Stimulated activated CD4-positive, alpha-beta T cell treated with anti-CD3 and anti-CD28 coated beads, TNF-alpha, amount 100 ng/mL, for 24 hours (primary cell): Measurements from ENCODE around the gene PRR27.
"Not testable (repeated sequence)": the region's sequence is repeated elsewhere in the genome, so short reads cannot be mapped to it uniquely, and the experiment has no call there.

Experiments
- DNase-seq, 3 experiments: peaks; one replicate each; pipeline ENCODE4 v3.0.0-alpha.2; 2020; ENCODE audit warnings: low read depth in 3 of 3

PRR27 gene

DNA sequence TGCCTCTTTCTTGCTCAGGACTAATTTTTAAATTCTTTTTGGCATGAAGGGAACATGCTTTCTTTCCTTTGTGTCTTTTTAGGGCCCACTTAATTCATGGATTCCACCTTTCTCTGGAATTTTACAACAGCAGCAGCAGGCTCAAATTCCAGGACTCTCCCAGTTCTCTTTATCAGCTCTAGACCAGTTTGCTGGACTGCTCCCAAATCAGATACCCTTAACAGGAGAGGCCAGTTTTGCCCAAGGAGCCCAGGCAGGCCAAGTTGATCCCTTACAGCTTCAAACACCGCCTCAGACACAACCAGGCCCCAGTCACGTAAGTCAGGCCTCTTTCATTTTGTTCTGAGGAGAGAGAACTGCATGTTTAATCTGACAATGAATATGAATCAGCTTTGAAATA lies 43.8 kb downstream of the PRR27 start:
- DNase-seq, result no peak

DNA sequence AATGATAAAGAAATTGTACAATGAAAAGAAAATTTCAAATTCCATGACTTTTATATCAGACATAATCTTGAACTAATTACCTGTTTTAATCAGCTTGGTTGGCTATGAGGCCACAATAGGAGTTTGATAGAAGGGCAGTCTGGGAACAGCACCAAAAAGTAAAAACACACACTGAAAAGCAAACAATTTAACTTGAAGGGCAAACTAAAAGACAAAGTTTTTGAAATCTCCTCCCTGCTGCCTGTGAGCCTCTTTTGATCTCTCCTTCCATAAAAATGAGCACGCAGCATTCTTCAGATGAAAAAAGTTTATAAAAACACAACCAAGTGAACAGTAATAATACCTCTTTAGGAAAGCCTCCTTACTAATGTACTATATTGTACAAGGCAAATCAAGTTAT lies 49.6 kb downstream of the PRR27 start:
- DNase-seq, result no peak

DNA sequence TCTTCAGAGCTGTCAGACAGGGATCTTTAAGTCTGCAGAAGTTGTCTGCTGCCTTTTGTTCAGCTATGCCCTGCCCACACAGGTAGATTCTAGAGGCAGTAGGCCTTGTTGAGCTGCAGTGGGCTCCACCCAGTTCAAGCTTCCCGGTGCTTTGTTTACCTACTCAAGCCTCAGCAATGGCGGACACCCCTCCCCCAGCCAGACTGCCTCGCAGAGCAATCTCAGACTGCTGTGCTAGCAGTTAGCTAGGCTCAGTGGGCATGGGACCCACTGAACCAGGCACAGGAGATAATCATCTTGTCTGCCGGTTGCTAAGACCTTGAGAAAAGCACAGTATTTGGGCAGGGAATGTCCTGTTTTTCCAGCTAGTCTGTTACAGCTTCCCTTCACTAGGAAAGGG lies 58.7 kb downstream of the PRR27 start:
- DNase-seq, result not testable (repeated sequence)
